GM12801 (cell line): ENCODE results near the gene TTPAL.

Experiments used
- CTCF ChIP-seq: IDR thresholded peaks from one replicate; pipeline ENCODE4 v1.5.1; 2011; ENCODE audit warnings: control low read depth; ENCODE audit not compliant: insufficient read length; ENCODE audit errors: extremely low read depth

The TTPAL gene

GRCh38 chr20:44429419-44430269 is 46.0 kb upstream of the TTPAL start:
- no peak for TF ChIP-seq CTCF

- no peak for TF ChIP-seq CTCF
These were observed 45.2 kb upstream of the TTPAL start for GRCh38 chr20:44430270-44431065.

GRCh38 chr20:44431118-44431501 is 44.6 kb upstream of the TTPAL start:
- TF ChIP-seq CTCF, result no peak

GRCh38 chr20:44431502-44432234 is 44.0 kb upstream of the TTPAL start:
- no peak for TF ChIP-seq CTCF

- TF ChIP-seq CTCF, result no peak
These were observed 42.8 kb upstream of the TTPAL start for GRCh38 chr20:44432618-44433577.

- TF ChIP-seq CTCF, result no peak
These were observed 41.7 kb upstream of the TTPAL start for GRCh38 chr20:44433751-44434538.
